Endodermal cell (in vitro differentiated cells): Measurements from ENCODE around the gene TMC3. TPM values are rescaled to one million over a fixed set of nuclear protein-coding genes. Genes with fewer than 3 reads are reported as not detected.

Experiments
- DNase-seq: peaks from one replicate; pipeline ENCODE4 v3.0.0-alpha.2; 2017
- H3K27ac ChIP-seq: 2 replicates; pipeline ENCODE4 v1.5.1; 2013; ENCODE audit warnings: mild to moderate bottlenecking, low read depth, low read length, moderate library complexity
- H3K27me3 ChIP-seq: 2 replicates; pipeline ENCODE4 v1.6.1; 2013; ENCODE audit warnings: mild to moderate bottlenecking, low read length, moderate library complexity; ENCODE audit not compliant: insufficient read depth, control insufficient read depth, poor library complexity, severe bottlenecking
- H3K36me3 ChIP-seq: 2 replicates; pipeline ENCODE4 v1.7.0; 2013; ENCODE audit warnings: mild to moderate bottlenecking, low read length, moderate library complexity; ENCODE audit not compliant: control insufficient read depth, insufficient read depth
- H3K4me1 ChIP-seq: one replicate; pipeline ENCODE4 v1.7.0; 2013; ENCODE audit warnings: low read length; ENCODE audit not compliant: control insufficient read depth, insufficient read depth
- H3K4me3 ChIP-seq: 2 replicates; pipeline ENCODE4 v1.5.1; 2013; ENCODE audit warnings: mild to moderate bottlenecking, low read length, moderate library complexity
- H3K9ac ChIP-seq: 2 replicates; pipeline ENCODE4 v1.6.1; 2013; ENCODE audit warnings: mild to moderate bottlenecking, low read length, moderate library complexity; ENCODE audit not compliant: poor library complexity, severe bottlenecking; ENCODE audit errors: extremely low read depth
- H3K9me3 ChIP-seq: 2 replicates; pipeline ENCODE4 v1.6.1; 2013; ENCODE audit warnings: mild to moderate bottlenecking, low read length, moderate library complexity; ENCODE audit not compliant: control insufficient read depth
- H3K27ac Mint-ChIP-seq: 2 replicates; pipeline ENCODE4 v1.8.0; 2020; ENCODE audit warnings: mixed read lengths
- H3K27me3 Mint-ChIP-seq: 2 replicates; pipeline ENCODE4 v1.8.0; 2021; ENCODE audit warnings: mild to moderate bottlenecking, mixed read lengths; ENCODE audit not compliant: insufficient read depth
- H3K36me3 Mint-ChIP-seq: 2 replicates; pipeline ENCODE4 v1.8.0; 2020; ENCODE audit warnings: low read depth, mixed read lengths
- H3K4me1 Mint-ChIP-seq: 2 replicates; pipeline ENCODE4 v1.8.0; 2020; ENCODE audit warnings: mixed read lengths
- H3K4me3 Mint-ChIP-seq: 2 replicates; pipeline ENCODE4 v1.8.0; 2020; ENCODE audit warnings: mild to moderate bottlenecking, moderate library complexity, mixed read lengths
- H3K9me3 Mint-ChIP-seq: 2 replicates; pipeline ENCODE4 v1.8.0; 2020; ENCODE audit warnings: mild to moderate bottlenecking, mixed read lengths
- WGBS, 2 experiments: methylation state at CpG; one replicate each; pipeline versions ENCODE4 v1.1.5 to v1.1.7; 2013; ENCODE audit warnings: missing lambda C conversion rate in 2 of 2, mixed read lengths in 1 of 2; ENCODE audit not compliant: insufficient coverage in 1 of 2, insufficient read length in 1 of 2; 5-methylcytosine and 5-hydroxymethylcytosine counted together
- total RNA-seq, 2 donors: library from RNA; stranded (reverse); fragmentation: NEBNext Ultra II Directional in 1 of 2; extraction: Animal tissue kit (Norgen Biotek cat#: 25700) in 1 of 2; gene quantifications; 2 replicates in 1 of 2; 3 replicates in 1 of 2; pipeline ENCODE4 v1.2.1, GENCODE V29; 2021
- TF ChIP-seq, protein P1 (sequence below): fragments of 200-600 bp; sonication (generic); conservative IDR thresholded peaks from 2 replicates; pipeline ENCODE4 v1.5.0; 2021; ENCODE audit warnings: antibody characterized with exemption, mild to moderate bottlenecking

Gene TMC3
- total RNA-seq, 2 donors from 2014 or later: not detected

DNA sequence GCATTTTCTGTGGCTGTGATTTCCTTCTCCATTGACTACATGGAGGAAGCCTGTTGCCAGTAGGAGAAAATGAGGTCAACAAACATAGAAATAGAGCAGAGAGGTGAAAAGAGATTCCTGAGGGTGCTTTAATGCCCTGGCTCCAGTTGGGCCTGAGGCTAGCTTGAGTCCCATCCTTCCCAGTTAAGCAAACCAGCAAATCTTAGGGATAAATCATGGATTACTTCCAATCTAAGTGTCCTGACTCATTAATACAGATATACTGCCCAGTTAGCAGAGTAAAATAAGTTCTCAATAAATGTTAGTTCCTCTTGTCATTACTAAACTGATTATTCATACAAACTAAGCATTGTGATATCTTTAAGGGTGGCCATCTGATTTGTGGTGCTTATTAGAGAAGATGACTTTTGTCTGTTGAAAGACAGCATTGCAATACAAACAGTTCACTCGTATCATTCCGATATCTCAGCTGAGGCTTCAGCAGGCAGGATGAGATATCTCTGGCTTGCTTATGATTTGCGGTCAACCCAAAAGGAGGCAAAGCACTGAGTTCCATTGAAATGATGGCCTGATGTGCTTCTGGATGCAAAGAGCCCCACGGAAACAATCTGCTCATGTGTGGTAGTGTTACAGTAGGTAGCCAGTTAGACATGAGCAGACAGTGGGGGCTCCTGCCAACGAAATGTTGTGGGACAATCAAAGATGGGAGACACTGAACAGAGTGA, 43.5 kb downstream of the TMC3 start:
- Histone ChIP-seq H3K9ac (no peak overlapping the region), H3K9me3 (no peaks in the 10 kb centered on the region), H3K27ac (no peak overlapping the region), H3K27me3 (no peaks in the 10 kb centered on the region), H3K36me3 (no peaks in the 10 kb centered on the region), H3K4me1 (peaks cover 5% of the 10 kb centered on the region), H3K4me3 (no peak overlapping the region)
- no peak for DNase-seq
- TF ChIP-seq, protein P1, sequence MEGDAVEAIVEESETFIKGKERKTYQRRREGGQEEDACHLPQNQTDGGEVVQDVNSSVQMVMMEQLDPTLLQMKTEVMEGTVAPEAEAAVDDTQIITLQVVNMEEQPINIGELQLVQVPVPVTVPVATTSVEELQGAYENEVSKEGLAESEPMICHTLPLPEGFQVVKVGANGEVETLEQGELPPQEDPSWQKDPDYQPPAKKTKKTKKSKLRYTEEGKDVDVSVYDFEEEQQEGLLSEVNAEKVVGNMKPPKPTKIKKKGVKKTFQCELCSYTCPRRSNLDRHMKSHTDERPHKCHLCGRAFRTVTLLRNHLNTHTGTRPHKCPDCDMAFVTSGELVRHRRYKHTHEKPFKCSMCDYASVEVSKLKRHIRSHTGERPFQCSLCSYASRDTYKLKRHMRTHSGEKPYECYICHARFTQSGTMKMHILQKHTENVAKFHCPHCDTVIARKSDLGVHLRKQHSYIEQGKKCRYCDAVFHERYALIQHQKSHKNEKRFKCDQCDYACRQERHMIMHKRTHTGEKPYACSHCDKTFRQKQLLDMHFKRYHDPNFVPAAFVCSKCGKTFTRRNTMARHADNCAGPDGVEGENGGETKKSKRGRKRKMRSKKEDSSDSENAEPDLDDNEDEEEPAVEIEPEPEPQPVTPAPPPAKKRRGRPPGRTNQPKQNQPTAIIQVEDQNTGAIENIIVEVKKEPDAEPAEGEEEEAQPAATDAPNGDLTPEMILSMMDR: no peak
- 89 to 91% methylated on average over 5 of the region's 5 CpGs for WGBS, 2 experiments
- no peaks in the 10 kb centered on the region for H3K36me3 Mint-ChIP-seq
- H3K9me3 Mint-ChIP-seq: no peaks in the 10 kb centered on the region
- no peak overlapping the region for H3K27ac Mint-ChIP-seq
- H3K4me1 Mint-ChIP-seq: peaks cover 21% of the 10 kb centered on the region
- no peak overlapping the region for H3K4me3 Mint-ChIP-seq
- H3K27me3 Mint-ChIP-seq: peaks cover under 1% of the 10 kb centered on the region

DNA sequence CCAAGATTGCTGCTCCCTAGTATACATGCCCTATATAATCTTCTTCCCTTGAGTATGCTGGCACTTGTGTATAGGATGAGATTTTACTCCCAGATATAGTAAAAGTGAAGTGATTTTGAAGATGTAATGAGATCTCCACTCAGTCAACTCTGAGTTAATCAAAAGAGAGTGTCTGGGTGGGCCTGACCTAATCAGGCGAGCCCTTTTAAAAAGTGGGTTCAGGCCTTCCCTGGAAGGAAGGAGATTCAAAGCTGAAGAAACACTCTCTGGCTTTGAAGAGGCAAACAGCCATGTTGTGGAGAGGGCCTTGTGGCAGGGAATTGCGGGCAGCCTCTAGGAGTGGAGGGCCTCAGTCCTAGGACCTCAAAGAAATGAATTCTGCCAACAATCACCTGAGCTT, 44.6 kb downstream of the TMC3 start:
- Histone ChIP-seq H3K9ac (no peak overlapping the region), H3K27me3 (no peaks in the 10 kb centered on the region), H3K36me3 (no peaks in the 10 kb centered on the region), H3K9me3 (no peaks in the 10 kb centered on the region), H3K27ac (no peak overlapping the region), H3K4me3 (no peak overlapping the region), H3K4me1 (peaks cover 5% of the 10 kb centered on the region)
- DNase-seq: no peak
- TF ChIP-seq, protein P1: no peak
- Mint-ChIP-seq H3K27me3 (peaks cover 11% of the 10 kb centered on the region), H3K9me3 (no peaks in the 10 kb centered on the region), H3K4me3 (no peak overlapping the region), H3K36me3 (no peaks in the 10 kb centered on the region), H3K27ac (no peak overlapping the region), H3K4me1 (peaks cover 15% of the 10 kb centered on the region)
- 95 to 100% methylated on average over 1 to 2 of the region's 2 CpGs for WGBS, 2 experiments

DNA sequence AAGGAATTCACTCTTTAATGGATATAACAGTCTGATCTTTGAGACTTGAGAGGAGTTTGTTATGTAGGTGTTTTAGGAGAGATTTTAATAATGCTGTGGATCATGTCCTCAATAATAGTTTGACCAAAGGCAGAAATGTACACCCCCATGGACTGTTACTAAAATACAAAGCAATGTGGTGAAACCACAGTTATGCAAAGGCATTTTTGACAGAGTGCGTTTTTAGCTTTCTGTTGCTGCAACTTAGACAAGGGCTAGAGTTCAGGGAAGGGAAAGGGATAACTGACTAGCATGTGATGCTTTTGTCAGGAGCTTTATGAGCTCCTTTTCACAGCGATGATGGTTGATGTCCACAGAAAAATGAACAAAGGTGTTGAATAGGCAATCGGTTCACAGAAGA, 46.5 kb downstream of the TMC3 start:
- Histone ChIP-seq H3K27ac (no peak overlapping the region), H3K9me3 (no peaks in the 10 kb centered on the region), H3K4me3 (no peak overlapping the region), H3K4me1 (peaks cover 5% of the 10 kb centered on the region), H3K36me3 (no peaks in the 10 kb centered on the region), H3K27me3 (no peaks in the 10 kb centered on the region), H3K9ac (no peak overlapping the region)
- no peaks in the 10 kb centered on the region for H3K9me3 Mint-ChIP-seq
- H3K36me3 Mint-ChIP-seq: no peaks in the 10 kb centered on the region
- no peak overlapping the region for H3K27ac Mint-ChIP-seq
- peaks cover 24% of the 10 kb centered on the region for H3K27me3 Mint-ChIP-seq
- peaks cover 18% of the 10 kb centered on the region for H3K4me1 Mint-ChIP-seq
- TF ChIP-seq, protein P1: no peak
- WGBS, 2 experiments: 89 to 94% methylated on average over 3 of the region's 3 CpGs
- DNase-seq: no peak
- no peak overlapping the region for H3K4me3 Mint-ChIP-seq
